Measurements from ENCODE around the gene GABRB3.

GRCh38 chr15:26551473-26551872, 221.4 kb downstream of the GABRB3 start:
- no peak for TF ChIP-seq POLR2AphosphoS5 (IDR thresholded peaks at IDR 0.05)
- no peak for TF ChIP-seq CTCF (IDR thresholded peaks at IDR 0.05 in 8 of 11, conservative IDR thresholded peaks at IDR 0.05 in 3 of 11)
- no peak for TF ChIP-seq POLR2A (IDR thresholded peaks at IDR 0.05)

Measured in spleen (tissue), 7 donors.